IPS-18a (cell line): ENCODE data around the gene ZMAT5.

ENCODE experiments used
- H3K27ac ChIP-seq: one replicate; pipeline ENCODE4 v1.5.1; 2013; ENCODE audit warnings: low read length
- H3K27me3 ChIP-seq: one replicate; pipeline ENCODE4 v1.6.1; 2013; ENCODE audit warnings: mild to moderate bottlenecking, low read length; ENCODE audit not compliant: control insufficient read depth, insufficient read depth
- H3K36me3 ChIP-seq: one replicate; pipeline ENCODE4 v1.6.1; 2013; ENCODE audit warnings: low read depth, low read length; ENCODE audit not compliant: control insufficient read depth
- H3K4me1 ChIP-seq: one replicate; pipeline ENCODE4 v1.6.1; 2013; ENCODE audit warnings: low read depth, low read length; ENCODE audit not compliant: control insufficient read depth
- H3K4me3 ChIP-seq: one replicate; pipeline ENCODE4 v1.5.1; 2013; ENCODE audit warnings: low read length
- H3K9ac ChIP-seq: one replicate; pipeline ENCODE4 v1.6.1; 2013; ENCODE audit warnings: mild to moderate bottlenecking, low read length, moderate library complexity
- H3K9me3 ChIP-seq: one replicate; pipeline ENCODE4 v1.6.1; 2013; ENCODE audit warnings: low read depth, low read length; ENCODE audit not compliant: control insufficient read depth

The ZMAT5 gene

GRCh38 chr22:29750559-29751538 is 16.0 kb downstream of the ZMAT5 start:
- Histone ChIP-seq H3K27ac (no peak overlapping the region), H3K9ac (no peak overlapping the region), H3K9me3 (no peaks in the 10 kb centered on the region)

GRCh38 chr22:29750029-29750428 is 16.8 kb downstream of the ZMAT5 start:
- no peak overlapping the region for H3K9ac ChIP-seq
- no peak overlapping the region for H3K27ac ChIP-seq
- H3K36me3 ChIP-seq: no peaks in the 10 kb centered on the region

More at GRCh38 chr22:29750559-29751538, 16.0 kb downstream of the ZMAT5 start:
- H3K4me3 ChIP-seq: no peak overlapping the region
- H3K36me3 ChIP-seq: no peaks in the 10 kb centered on the region
- H3K27me3 ChIP-seq: no peaks in the 10 kb centered on the region
- no peaks in the 10 kb centered on the region for H3K4me1 ChIP-seq

GRCh38 chr22:29748248-29748893 is 18.4 kb downstream of the ZMAT5 start:
- H3K36me3 ChIP-seq: no peaks in the 10 kb centered on the region
- H3K9me3 ChIP-seq: no peaks in the 10 kb centered on the region

More at GRCh38 chr22:29750029-29750428, 16.8 kb downstream of the ZMAT5 start:
- Histone ChIP-seq H3K4me3 (no peak overlapping the region), H3K9me3 (no peaks in the 10 kb centered on the region), H3K4me1 (no peaks in the 10 kb centered on the region), H3K27me3 (no peaks in the 10 kb centered on the region)

GRCh38 chr22:29747832-29748231 is 19.0 kb downstream of the ZMAT5 start:
- no peaks in the 10 kb centered on the region for H3K36me3 ChIP-seq
- H3K4me3 ChIP-seq: no peak overlapping the region
- no peak overlapping the region for H3K9ac ChIP-seq
- H3K9me3 ChIP-seq: no peaks in the 10 kb centered on the region
- H3K4me1 ChIP-seq: no peaks in the 10 kb centered on the region
- no peaks in the 10 kb centered on the region for H3K27me3 ChIP-seq
- H3K27ac ChIP-seq: no peak overlapping the region

More at GRCh38 chr22:29748248-29748893, 18.4 kb downstream of the ZMAT5 start:
- Histone ChIP-seq H3K9ac (no peak overlapping the region), H3K27me3 (no peaks in the 10 kb centered on the region), H3K4me1 (no peaks in the 10 kb centered on the region), H3K27ac (no peak overlapping the region), H3K4me3 (no peak overlapping the region)

- H3K4me1 ChIP-seq: no peaks in the 10 kb centered on the region
- no peak overlapping the region for H3K4me3 ChIP-seq
- no peaks in the 10 kb centered on the region for H3K27me3 ChIP-seq
- H3K27ac ChIP-seq: no peak overlapping the region
- no peaks in the 10 kb centered on the region for H3K36me3 ChIP-seq
- H3K9me3 ChIP-seq: no peaks in the 10 kb centered on the region
- no peak overlapping the region for H3K9ac ChIP-seq
Measured at GRCh38 chr22:29744902-29745301, 21.9 kb downstream of the ZMAT5 start.

GRCh38 chr22:29742326-29742725 is 24.5 kb downstream of the ZMAT5 start:
- Histone ChIP-seq H3K9ac (no peak overlapping the region), H3K4me1 (no peaks in the 10 kb centered on the region)

GRCh38 chr22:29741926-29742325 is 24.9 kb downstream of the ZMAT5 start:
- H3K36me3 ChIP-seq: no peaks in the 10 kb centered on the region
- no peak overlapping the region for H3K27ac ChIP-seq
- no peaks in the 10 kb centered on the region for H3K9me3 ChIP-seq
- no peaks in the 10 kb centered on the region for H3K4me1 ChIP-seq
- no peak overlapping the region for H3K4me3 ChIP-seq
- H3K9ac ChIP-seq: no peak overlapping the region
- no peaks in the 10 kb centered on the region for H3K27me3 ChIP-seq

More at GRCh38 chr22:29742326-29742725, 24.5 kb downstream of the ZMAT5 start:
- H3K4me3 ChIP-seq: no peak overlapping the region
- no peak overlapping the region for H3K27ac ChIP-seq
- H3K36me3 ChIP-seq: no peaks in the 10 kb centered on the region
- no peaks in the 10 kb centered on the region for H3K9me3 ChIP-seq
- no peaks in the 10 kb centered on the region for H3K27me3 ChIP-seq

- Histone ChIP-seq H3K4me3 (no peak overlapping the region), H3K9ac (no peak overlapping the region), H3K27me3 (no peaks in the 10 kb centered on the region), H3K27ac (no peak overlapping the region), H3K36me3 (no peaks in the 10 kb centered on the region), H3K4me1 (peaks cover 1% of the 10 kb centered on the region), H3K9me3 (no peaks in the 10 kb centered on the region)
Measured at GRCh38 chr22:29740216-29740615, 26.6 kb downstream of the ZMAT5 start.

- Histone ChIP-seq H3K9ac (no peak overlapping the region), H3K4me1 (peaks cover 9% of the 10 kb centered on the region), H3K4me3 (no peak overlapping the region), H3K27ac (no peak overlapping the region), H3K9me3 (no peaks in the 10 kb centered on the region), H3K27me3 (no peaks in the 10 kb centered on the region), H3K36me3 (no peaks in the 10 kb centered on the region)
Measured at GRCh38 chr22:29739346-29739875, 27.4 kb downstream of the ZMAT5 start.

GRCh38 chr22:29738118-29738815 is 28.5 kb downstream of the ZMAT5 start:
- peaks cover 10% of the 10 kb centered on the region for H3K4me1 ChIP-seq
- no peaks in the 10 kb centered on the region for H3K27me3 ChIP-seq
- no peak overlapping the region for H3K9ac ChIP-seq
- H3K36me3 ChIP-seq: no peaks in the 10 kb centered on the region
- H3K4me3 ChIP-seq: no peak overlapping the region
- H3K9me3 ChIP-seq: no peaks in the 10 kb centered on the region
- H3K27ac ChIP-seq: no peak overlapping the region
